ENCODE data around the gene CCDC40. TPM values are rescaled to one million over a fixed set of nuclear protein-coding genes. Genes with fewer than 3 reads are reported as not detected.

CCDC40 gene
- total RNA-seq, 1 experiment from 2014 or later, result 7.5 TPM

GRCh38 chr17:79989106-79989835 is 47.2 kb upstream of the CCDC40 start:
- H3K4me2 ChIP-seq (ENCODE audit: low read length), result no peak overlapping the region
- H3K27ac ChIP-seq (ENCODE audit: low read length), result no peak overlapping the region; the same call in 1 of the 2 replicates
- TF ChIP-seq EZH2phosphoT487 (IDR thresholded peaks at IDR 0.05; ENCODE audit: borderline replicate concordance, low read length), result no peak
- no peak for TF ChIP-seq EZH2 (IDR thresholded peaks at IDR 0.05; ENCODE audit: low read length, unreplicated experiment)
- TF ChIP-seq, protein P1, sequence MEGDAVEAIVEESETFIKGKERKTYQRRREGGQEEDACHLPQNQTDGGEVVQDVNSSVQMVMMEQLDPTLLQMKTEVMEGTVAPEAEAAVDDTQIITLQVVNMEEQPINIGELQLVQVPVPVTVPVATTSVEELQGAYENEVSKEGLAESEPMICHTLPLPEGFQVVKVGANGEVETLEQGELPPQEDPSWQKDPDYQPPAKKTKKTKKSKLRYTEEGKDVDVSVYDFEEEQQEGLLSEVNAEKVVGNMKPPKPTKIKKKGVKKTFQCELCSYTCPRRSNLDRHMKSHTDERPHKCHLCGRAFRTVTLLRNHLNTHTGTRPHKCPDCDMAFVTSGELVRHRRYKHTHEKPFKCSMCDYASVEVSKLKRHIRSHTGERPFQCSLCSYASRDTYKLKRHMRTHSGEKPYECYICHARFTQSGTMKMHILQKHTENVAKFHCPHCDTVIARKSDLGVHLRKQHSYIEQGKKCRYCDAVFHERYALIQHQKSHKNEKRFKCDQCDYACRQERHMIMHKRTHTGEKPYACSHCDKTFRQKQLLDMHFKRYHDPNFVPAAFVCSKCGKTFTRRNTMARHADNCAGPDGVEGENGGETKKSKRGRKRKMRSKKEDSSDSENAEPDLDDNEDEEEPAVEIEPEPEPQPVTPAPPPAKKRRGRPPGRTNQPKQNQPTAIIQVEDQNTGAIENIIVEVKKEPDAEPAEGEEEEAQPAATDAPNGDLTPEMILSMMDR (conservative IDR thresholded peaks at IDR 0.05; ENCODE audit: low read depth, low read length), result no peak
- H2AFZ ChIP-seq (ENCODE audit: low read length), result no peak overlapping the region
- no peak overlapping the region for H3K9ac ChIP-seq (ENCODE audit: low read length)
- H3F3A ChIP-seq (ENCODE audit: low read length, unreplicated experiment), result peaks cover 4% of the 10 kb centered on the region
- ChIA-PET CTCF (no interaction called here), POLR2A (ENCODE audit: unreplicated experiment) (no interaction called here)
- no peaks in the 10 kb centered on the region for H3K9me2 ChIP-seq (replicated peaks; ENCODE audit: low read length)
- no peak for DNase-seq
- ATAC-seq, result no peak
- no peaks in the 10 kb centered on the region for H3K27me3 ChIP-seq (ENCODE audit: low read length)
- H4K20me1 ChIP-seq (ENCODE audit: low read length), result no peaks in the 10 kb centered on the region
- peaks cover 43% of the 10 kb centered on the region for H3K4me1 ChIP-seq (ENCODE audit: insufficient read depth, low read length)
- H3K79me2 ChIP-seq (ENCODE audit: low read length), result no peaks in the 10 kb centered on the region
- H3K36me3 ChIP-seq (ENCODE audit: low read depth, low read length), result no peaks in the 10 kb centered on the region
- no peak overlapping the region for H3K4me3 ChIP-seq (ENCODE audit: low read length)
- intact Hi-C loops (cut with micrococcal nuclease), result loop anchor here (5.0 kb wide), 1 partner anchor 57 kb away; no protein-coding TSS in a partner anchor
- BruUV-seq (replicated peaks), result no TSS peak
- no peaks in the 10 kb centered on the region for H3K9me3 ChIP-seq (ENCODE audit: low read length)

GRCh38 chr17:79990051-79990592 is 46.3 kb upstream of the CCDC40 start:
- Histone ChIP-seq H3K9me2 (replicated peaks; ENCODE audit: low read length) (no peaks in the 10 kb centered on the region), H2AFZ (ENCODE audit: low read length) (no peak overlapping the region), H3K4me3 (ENCODE audit: low read length) (no peak overlapping the region), H3K9ac (ENCODE audit: low read length) (no peak overlapping the region), H3K79me2 (ENCODE audit: low read length) (no peaks in the 10 kb centered on the region), H3K9me3 (ENCODE audit: low read length) (no peaks in the 10 kb centered on the region), H3K27me3 (ENCODE audit: low read length) (no peaks in the 10 kb centered on the region), H3F3A (ENCODE audit: low read length, unreplicated experiment) (peaks cover 4% of the 10 kb centered on the region), H4K20me1 (ENCODE audit: low read length) (no peaks in the 10 kb centered on the region), H3K4me1 (ENCODE audit: insufficient read depth, low read length) (peaks cover 43% of the 10 kb centered on the region), H3K4me2 (ENCODE audit: low read length) (no peak overlapping the region), H3K27ac (ENCODE audit: low read length) (no peak overlapping the region), H3K36me3 (ENCODE audit: low read depth, low read length) (no peaks in the 10 kb centered on the region)
- ChIA-PET CTCF (no interaction called here), POLR2A (ENCODE audit: unreplicated experiment) (no interaction called here)
- BruUV-seq (replicated peaks), result no TSS peak
- no peak for TF ChIP-seq EZH2phosphoT487 (IDR thresholded peaks at IDR 0.05; ENCODE audit: borderline replicate concordance, low read length)
- no peak for TF ChIP-seq EZH2 (IDR thresholded peaks at IDR 0.05; ENCODE audit: low read length, unreplicated experiment)
- TF ChIP-seq, protein P1 (conservative IDR thresholded peaks at IDR 0.05; ENCODE audit: low read depth, low read length), result no peak
- intact Hi-C loops (cut with micrococcal nuclease), result loop anchor here (5.0 kb wide), 2 partner anchors 73 to 238 kb away; no protein-coding TSS in a partner anchor
- DNase-seq (no peak), ATAC-seq (no peak)

DNA sequence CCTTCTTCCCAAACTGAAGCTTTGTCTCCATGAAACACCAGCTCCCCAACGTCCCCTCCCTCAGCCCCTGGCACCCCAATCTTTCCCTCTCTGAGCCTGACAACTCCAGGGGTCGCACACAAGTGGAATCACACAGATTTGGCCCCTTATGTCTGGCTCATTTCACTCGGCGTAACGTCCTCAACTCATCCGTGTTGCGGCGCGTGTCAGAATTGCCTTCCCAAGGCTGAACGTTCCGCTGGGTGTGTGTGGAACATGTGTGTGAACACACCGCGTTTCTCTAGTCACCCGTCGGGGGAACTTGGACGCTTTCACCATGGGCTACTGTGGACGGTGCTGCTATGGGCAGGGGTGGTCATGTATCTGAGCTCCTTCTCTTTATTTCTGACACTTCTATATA is 45.7 kb upstream of the CCDC40 start:
- Histone ChIP-seq H3K4me2 (ENCODE audit: low read length) (no peak overlapping the region), H2AFZ (ENCODE audit: low read length) (no peak overlapping the region), H3K4me1 (ENCODE audit: insufficient read depth, low read length) (peaks cover 43% of the 10 kb centered on the region), H3K9me3 (ENCODE audit: low read length) (no peaks in the 10 kb centered on the region), H3K27me3 (ENCODE audit: low read length) (no peaks in the 10 kb centered on the region), H3K9ac (ENCODE audit: low read length) (no peak overlapping the region), H3K4me3 (ENCODE audit: low read length) (no peak overlapping the region), H3K79me2 (ENCODE audit: low read length) (no peaks in the 10 kb centered on the region), H3K9me2 (replicated peaks; ENCODE audit: low read length) (no peaks in the 10 kb centered on the region), H3K36me3 (ENCODE audit: low read depth, low read length) (no peaks in the 10 kb centered on the region), H3F3A (ENCODE audit: low read length, unreplicated experiment) (peaks cover 4% of the 10 kb centered on the region), H4K20me1 (ENCODE audit: low read length) (no peaks in the 10 kb centered on the region), H3K27ac (ENCODE audit: low read length) (no peak overlapping the region)
- CTCF ChIA-PET, result no interaction called here
- ATAC-seq (no peak), DNase-seq (no peak)
- no peak for TF ChIP-seq EZH2phosphoT487 (IDR thresholded peaks at IDR 0.05; ENCODE audit: borderline replicate concordance, low read length)
- TF ChIP-seq, protein P1 (conservative IDR thresholded peaks at IDR 0.05; ENCODE audit: low read depth, low read length), result no peak
- TF ChIP-seq EZH2 (IDR thresholded peaks at IDR 0.05; ENCODE audit: low read length, unreplicated experiment), result no peak
- no TSS peak for BruUV-seq (replicated peaks)
- POLR2A ChIA-PET (ENCODE audit: unreplicated experiment), result interaction anchor here (0.5 kb wide), 1 partner anchor 249 kb away, joined by 5 read pairs; no protein-coding TSS in a partner anchor
- intact Hi-C loops (cut with micrococcal nuclease), result loop anchor here (1.0 to 5.0 kb wide), 3 partner anchors 73 to 238 kb away; no protein-coding TSS in a partner anchor
